H1 (cell line): Measurements from ENCODE around the gene TSG101. TPM values are rescaled to one million over a fixed set of nuclear protein-coding genes. Genes with fewer than 3 reads are reported as not detected.

Experiments
- EP300 ChIP-seq, 2 experiments: IDR thresholded peaks; 1 replicate in 1 of 2; 2 replicates in 1 of 2; pipeline ENCODE4 v1.6.1; 2011 to 2012; ENCODE audit warnings: low read depth in 2 of 2, low read length in 2 of 2, mild to moderate bottlenecking in 2 of 2, borderline replicate concordance in 1 of 2, inconsistent platforms in 1 of 2, moderate library complexity in 1 of 2
- PHF8 ChIP-seq: fragments of 200-600 bp; sonication (generic); conservative IDR thresholded peaks from 2 replicates; pipeline ENCODE4 v1.7.1; 2012; ENCODE audit warnings: low read depth, mild to moderate bottlenecking, inconsistent platforms, low read length, moderate library complexity
- polyA plus RNA-seq, 7 experiments: library from polyadenylated mRNA; depleted of rRNA in 3 of 7; stranded (reverse) in 5 of 7; unstranded in 2 of 7; fragments of >200 nt in 5 of 7; fragments of 200-250 nt in 2 of 7; gene quantifications; 1 replicate in 5 of 7; 2 replicates in 1 of 7; 4 replicates in 1 of 7; pipeline versions ENCODE4 v1.2.1 to v1.2.3, GENCODE V29; 2011 to 2013; ENCODE audit warnings: missing spikeins in 2 of 7, mixed read lengths in 2 of 7
- total RNA-seq: library from RNA; stranded (reverse); fragmentation: NEBNext Ultra II Directional; extraction: Animal tissue kit (Norgen Biotek cat#: 25700); gene quantifications from 2 replicates; pipeline ENCODE4 v1.2.1, GENCODE V29; 2021
- TF ChIP-seq, protein P1 (sequence below): fragments of 300-600 bp; sonication (generic); IDR thresholded peaks from 2 replicates; pipeline ENCODE4 v1.7.1; 2012; ENCODE audit warnings: low read length, moderate library complexity, mild to moderate bottlenecking, inconsistent platforms; ENCODE audit not compliant: insufficient replicate concordance

The TSG101 gene
- total and polyA plus RNA-seq, 2 of the 8 experiments (the other 6 are each of a cell fraction or from before 2014, with no cell fraction given) = 50.8 to 151 TPM

GRCh38 chr11:18526130-18526520, 617 bp downstream of the TSG101 start (continued):
- TF ChIP-seq, protein P1, sequence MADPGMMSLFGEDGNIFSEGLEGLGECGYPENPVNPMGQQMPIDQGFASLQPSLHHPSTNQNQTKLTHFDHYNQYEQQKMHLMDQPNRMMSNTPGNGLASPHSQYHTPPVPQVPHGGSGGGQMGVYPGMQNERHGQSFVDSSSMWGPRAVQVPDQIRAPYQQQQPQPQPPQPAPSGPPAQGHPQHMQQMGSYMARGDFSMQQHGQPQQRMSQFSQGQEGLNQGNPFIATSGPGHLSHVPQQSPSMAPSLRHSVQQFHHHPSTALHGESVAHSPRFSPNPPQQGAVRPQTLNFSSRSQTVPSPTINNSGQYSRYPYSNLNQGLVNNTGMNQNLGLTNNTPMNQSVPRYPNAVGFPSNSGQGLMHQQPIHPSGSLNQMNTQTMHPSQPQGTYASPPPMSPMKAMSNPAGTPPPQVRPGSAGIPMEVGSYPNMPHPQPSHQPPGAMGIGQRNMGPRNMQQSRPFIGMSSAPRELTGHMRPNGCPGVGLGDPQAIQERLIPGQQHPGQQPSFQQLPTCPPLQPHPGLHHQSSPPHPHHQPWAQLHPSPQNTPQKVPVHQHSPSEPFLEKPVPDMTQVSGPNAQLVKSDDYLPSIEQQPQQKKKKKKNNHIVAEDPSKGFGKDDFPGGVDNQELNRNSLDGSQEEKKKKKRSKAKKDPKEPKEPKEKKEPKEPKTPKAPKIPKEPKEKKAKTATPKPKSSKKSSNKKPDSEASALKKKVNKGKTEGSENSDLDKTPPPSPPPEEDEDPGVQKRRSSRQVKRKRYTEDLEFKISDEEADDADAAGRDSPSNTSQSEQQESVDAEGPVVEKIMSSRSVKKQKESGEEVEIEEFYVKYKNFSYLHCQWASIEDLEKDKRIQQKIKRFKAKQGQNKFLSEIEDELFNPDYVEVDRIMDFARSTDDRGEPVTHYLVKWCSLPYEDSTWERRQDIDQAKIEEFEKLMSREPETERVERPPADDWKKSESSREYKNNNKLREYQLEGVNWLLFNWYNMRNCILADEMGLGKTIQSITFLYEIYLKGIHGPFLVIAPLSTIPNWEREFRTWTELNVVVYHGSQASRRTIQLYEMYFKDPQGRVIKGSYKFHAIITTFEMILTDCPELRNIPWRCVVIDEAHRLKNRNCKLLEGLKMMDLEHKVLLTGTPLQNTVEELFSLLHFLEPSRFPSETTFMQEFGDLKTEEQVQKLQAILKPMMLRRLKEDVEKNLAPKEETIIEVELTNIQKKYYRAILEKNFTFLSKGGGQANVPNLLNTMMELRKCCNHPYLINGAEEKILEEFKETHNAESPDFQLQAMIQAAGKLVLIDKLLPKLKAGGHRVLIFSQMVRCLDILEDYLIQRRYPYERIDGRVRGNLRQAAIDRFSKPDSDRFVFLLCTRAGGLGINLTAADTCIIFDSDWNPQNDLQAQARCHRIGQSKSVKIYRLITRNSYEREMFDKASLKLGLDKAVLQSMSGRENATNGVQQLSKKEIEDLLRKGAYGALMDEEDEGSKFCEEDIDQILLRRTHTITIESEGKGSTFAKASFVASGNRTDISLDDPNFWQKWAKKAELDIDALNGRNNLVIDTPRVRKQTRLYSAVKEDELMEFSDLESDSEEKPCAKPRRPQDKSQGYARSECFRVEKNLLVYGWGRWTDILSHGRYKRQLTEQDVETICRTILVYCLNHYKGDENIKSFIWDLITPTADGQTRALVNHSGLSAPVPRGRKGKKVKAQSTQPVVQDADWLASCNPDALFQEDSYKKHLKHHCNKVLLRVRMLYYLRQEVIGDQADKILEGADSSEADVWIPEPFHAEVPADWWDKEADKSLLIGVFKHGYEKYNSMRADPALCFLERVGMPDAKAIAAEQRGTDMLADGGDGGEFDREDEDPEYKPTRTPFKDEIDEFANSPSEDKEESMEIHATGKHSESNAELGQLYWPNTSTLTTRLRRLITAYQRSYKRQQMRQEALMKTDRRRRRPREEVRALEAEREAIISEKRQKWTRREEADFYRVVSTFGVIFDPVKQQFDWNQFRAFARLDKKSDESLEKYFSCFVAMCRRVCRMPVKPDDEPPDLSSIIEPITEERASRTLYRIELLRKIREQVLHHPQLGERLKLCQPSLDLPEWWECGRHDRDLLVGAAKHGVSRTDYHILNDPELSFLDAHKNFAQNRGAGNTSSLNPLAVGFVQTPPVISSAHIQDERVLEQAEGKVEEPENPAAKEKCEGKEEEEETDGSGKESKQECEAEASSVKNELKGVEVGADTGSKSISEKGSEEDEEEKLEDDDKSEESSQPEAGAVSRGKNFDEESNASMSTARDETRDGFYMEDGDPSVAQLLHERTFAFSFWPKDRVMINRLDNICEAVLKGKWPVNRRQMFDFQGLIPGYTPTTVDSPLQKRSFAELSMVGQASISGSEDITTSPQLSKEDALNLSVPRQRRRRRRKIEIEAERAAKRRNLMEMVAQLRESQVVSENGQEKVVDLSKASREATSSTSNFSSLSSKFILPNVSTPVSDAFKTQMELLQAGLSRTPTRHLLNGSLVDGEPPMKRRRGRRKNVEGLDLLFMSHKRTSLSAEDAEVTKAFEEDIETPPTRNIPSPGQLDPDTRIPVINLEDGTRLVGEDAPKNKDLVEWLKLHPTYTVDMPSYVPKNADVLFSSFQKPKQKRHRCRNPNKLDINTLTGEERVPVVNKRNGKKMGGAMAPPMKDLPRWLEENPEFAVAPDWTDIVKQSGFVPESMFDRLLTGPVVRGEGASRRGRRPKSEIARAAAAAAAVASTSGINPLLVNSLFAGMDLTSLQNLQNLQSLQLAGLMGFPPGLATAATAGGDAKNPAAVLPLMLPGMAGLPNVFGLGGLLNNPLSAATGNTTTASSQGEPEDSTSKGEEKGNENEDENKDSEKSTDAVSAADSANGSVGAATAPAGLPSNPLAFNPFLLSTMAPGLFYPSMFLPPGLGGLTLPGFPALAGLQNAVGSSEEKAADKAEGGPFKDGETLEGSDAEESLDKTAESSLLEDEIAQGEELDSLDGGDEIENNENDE = no peak
- TF ChIP-seq PHF8 (no peak), EP300 (IDR thresholded peaks at IDR 0.05; ENCODE audit: borderline replicate concordance in 1 of 2, low read depth in 2 of 2, low read length in 2 of 2) (no peak)
